ENCODE results near the gene TCF19.

Gene TCF19

DNA sequence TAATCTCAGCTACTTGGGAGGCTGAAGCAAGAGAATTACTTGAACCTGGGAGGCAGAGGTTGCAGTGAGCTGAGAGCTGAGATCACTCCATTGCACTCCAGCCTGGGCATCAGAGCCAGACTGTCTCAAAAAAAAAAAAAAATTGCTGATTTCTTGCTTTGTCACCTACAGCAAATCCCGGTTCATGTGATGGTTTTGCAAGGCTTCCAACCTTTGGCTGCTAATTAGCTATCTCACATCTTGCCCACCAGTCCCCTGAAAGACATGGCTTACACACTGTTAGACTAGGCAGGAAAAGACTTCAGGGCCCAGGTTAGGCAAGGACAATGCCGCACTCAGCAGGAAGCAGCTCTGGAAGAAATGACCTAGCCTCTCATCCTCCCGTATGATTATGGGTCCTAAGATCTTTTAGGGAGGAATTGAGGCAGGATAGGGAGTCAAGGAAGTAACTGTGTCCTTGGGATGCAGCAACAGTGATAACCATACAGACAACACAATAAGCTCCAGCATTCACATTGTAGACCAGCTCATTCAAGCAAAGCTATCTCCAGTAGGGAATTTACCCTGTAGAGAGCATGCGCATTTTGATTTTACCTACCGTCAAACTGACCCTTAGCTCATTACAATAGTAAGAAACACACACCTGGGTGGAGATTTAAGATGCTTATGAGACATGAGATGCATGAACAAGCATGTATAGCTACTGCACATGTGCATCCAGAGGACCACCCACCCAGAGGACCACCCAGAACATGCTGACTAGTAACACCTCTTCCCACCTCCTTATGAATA, 52.5 kb downstream of the TCF19 start:
- DNase-seq: no peak
